Breast epithelium (tissue), 3 donors: ENCODE results near the gene NET1.

ENCODE experiments used
- POLR2A ChIP-seq: fragments of 450-650 bp; IDR thresholded peaks from one replicate; pipeline ENCODE4 v1.6.1; 2016; ENCODE audit warnings: antibody characterized with exemption, mild to moderate bottlenecking, moderate library complexity
- POLR2AphosphoS5 ChIP-seq, 3 donors: sonication (generic); formaldehyde crosslinking; IDR thresholded peaks; one replicate each; pipeline ENCODE4 v1.6.1; 2017; ENCODE audit warnings: antibody characterized with exemption in 3 of 3
- TF ChIP-seq, protein P1 (sequence below), 3 donors: fragments of 450-650 bp; IDR thresholded peaks; one replicate each; pipeline ENCODE4 v1.5.1; 2016 to 2017; ENCODE audit warnings: antibody characterized with exemption in 3 of 3, mild to moderate bottlenecking in 3 of 3, moderate library complexity in 3 of 3

DNA sequence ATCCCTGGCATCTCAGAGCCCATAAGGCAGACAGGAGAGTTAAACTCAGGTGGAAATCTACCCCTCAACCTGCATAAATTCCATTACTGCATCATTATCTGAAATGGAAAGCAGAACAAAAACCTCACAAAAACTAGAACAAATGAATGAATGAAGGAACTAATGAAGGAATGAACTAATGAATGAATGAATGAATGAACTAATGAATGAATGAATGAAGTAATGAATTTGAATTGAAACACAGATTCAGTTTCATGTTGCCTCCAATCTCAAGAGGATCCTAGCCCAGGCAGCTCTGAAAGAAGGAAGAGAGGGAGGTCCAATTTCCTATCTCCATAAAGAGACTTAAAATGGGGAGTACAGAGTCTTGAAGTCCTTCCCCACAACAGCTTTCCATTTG, 49.5 kb upstream of the NET1 start:
- TF ChIP-seq POLR2A (no peak), POLR2AphosphoS5 (IDR thresholded peaks at IDR 0.05) (no peak)
- TF ChIP-seq, protein P1, sequence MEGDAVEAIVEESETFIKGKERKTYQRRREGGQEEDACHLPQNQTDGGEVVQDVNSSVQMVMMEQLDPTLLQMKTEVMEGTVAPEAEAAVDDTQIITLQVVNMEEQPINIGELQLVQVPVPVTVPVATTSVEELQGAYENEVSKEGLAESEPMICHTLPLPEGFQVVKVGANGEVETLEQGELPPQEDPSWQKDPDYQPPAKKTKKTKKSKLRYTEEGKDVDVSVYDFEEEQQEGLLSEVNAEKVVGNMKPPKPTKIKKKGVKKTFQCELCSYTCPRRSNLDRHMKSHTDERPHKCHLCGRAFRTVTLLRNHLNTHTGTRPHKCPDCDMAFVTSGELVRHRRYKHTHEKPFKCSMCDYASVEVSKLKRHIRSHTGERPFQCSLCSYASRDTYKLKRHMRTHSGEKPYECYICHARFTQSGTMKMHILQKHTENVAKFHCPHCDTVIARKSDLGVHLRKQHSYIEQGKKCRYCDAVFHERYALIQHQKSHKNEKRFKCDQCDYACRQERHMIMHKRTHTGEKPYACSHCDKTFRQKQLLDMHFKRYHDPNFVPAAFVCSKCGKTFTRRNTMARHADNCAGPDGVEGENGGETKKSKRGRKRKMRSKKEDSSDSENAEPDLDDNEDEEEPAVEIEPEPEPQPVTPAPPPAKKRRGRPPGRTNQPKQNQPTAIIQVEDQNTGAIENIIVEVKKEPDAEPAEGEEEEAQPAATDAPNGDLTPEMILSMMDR (IDR thresholded peaks at IDR 0.05): no peak
